ENCODE data around the gene ZNF804A.

ZNF804A gene

GRCh38 chr2:184602734-184603133 lies 4.4 kb downstream of the ZNF804A start:
- intact Hi-C loops (cut with DNase I; ENCODE audit: low total_unique reads) = no loop called here
- H3K9me3 ChIP-seq = no peaks in the 10 kb centered on the region
- H3K36me3 ChIP-seq = no peaks in the 10 kb centered on the region
- peaks cover 0 to 12% of the 10 kb centered on the region in 2 donors for H3K27me3 ChIP-seq
- DNase-seq = no peak
- no peak overlapping the region for H3K4me3 ChIP-seq
- no peak overlapping the region for H3K27ac ChIP-seq
- TF ChIP-seq, protein P1, sequence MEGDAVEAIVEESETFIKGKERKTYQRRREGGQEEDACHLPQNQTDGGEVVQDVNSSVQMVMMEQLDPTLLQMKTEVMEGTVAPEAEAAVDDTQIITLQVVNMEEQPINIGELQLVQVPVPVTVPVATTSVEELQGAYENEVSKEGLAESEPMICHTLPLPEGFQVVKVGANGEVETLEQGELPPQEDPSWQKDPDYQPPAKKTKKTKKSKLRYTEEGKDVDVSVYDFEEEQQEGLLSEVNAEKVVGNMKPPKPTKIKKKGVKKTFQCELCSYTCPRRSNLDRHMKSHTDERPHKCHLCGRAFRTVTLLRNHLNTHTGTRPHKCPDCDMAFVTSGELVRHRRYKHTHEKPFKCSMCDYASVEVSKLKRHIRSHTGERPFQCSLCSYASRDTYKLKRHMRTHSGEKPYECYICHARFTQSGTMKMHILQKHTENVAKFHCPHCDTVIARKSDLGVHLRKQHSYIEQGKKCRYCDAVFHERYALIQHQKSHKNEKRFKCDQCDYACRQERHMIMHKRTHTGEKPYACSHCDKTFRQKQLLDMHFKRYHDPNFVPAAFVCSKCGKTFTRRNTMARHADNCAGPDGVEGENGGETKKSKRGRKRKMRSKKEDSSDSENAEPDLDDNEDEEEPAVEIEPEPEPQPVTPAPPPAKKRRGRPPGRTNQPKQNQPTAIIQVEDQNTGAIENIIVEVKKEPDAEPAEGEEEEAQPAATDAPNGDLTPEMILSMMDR (IDR thresholded peaks at IDR 0.05) = no peak
- peaks cover 0 to 12% (median 6%) of the 10 kb centered on the region in 4 donors for H3K4me1 ChIP-seq

DNA sequence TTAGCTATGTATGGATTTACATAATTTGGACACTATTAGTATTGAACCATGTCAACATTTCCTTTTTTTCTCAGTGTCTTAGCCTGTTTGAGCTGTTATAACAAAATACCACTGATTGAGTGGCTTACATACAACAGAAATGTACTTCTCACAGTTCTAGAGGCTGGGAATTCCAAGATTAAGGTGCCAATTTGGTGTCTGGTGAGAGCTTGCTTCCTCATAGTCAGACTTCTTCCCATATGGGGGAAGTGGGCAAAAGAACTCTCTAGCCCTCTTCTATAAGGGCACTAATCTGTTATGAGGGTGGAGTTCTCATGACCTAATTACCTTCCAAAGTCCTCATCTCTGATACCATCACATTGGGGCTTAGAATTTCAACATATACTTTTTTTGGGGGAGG lies 12.6 kb downstream of the ZNF804A start:
- intact Hi-C loops (cut with DNase I; ENCODE audit: low total_unique reads) = no loop called here
- TF ChIP-seq, protein P1 (IDR thresholded peaks at IDR 0.05) = no peak
- H3K27me3 ChIP-seq = no peaks in the 10 kb centered on the region

DNA sequence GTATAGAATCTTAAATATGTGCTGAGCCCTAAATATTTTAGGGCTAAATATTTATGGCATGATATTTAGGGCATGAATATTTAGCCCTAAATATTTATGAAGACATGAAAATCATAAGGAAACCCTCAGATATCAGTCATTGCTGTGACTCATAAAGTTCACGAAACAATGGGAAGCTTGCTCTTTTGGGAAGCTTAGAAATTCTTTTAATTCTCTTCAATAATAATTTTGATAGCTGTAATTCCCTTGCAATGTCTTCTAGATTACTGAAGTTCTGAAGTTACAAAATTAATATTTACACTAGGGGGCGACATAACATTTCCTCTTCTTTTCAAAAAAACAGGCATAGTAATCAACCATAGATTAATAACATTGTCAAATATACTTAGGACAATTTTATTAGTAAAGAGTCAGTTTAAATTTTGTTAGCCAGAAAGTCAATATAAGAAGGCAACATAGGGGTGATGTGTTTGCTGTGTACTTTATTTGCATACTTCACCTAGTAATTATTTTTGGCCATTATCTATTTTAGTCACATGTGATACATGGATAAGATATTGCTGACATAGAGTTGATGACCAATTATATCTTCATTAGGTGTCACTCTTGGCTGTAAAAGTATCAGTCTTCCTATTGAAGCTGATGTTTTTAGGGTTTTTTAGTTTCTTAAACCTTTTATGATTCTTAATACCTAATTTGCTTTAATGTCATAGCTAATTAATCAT lies 13.2 kb downstream of the ZNF804A start:
- Histone ChIP-seq H3K4me1 (no peaks in the 10 kb centered on the region), H3K27ac (no peak overlapping the region), H3K9me3 (peaks cover 0 to 5% (median 0%) of the 10 kb centered on the region in 3 donors), H3K4me3 (no peak overlapping the region), H3K27me3 (no peaks in the 10 kb centered on the region), H3K36me3 (no peaks in the 10 kb centered on the region)
- TF ChIP-seq, protein P1 (IDR thresholded peaks at IDR 0.05) = peak in 1 of 2 experiments; percentile 10
- no peak for DNase-seq
- intact Hi-C loops (cut with DNase I; ENCODE audit: low total_unique reads) = no loop called here

More for the DNA sequence above, 12.6 kb downstream of the ZNF804A start:
- peaks cover 0 to 5% (median 0%) of the 10 kb centered on the region in 3 donors for H3K9me3 ChIP-seq
- H3K4me3 ChIP-seq = no peak overlapping the region
- no peaks in the 10 kb centered on the region for H3K4me1 ChIP-seq
- H3K27ac ChIP-seq = no peak overlapping the region
- H3K36me3 ChIP-seq = no peaks in the 10 kb centered on the region
- DNase-seq = no peak

- intact Hi-C loops (cut with DNase I; ENCODE audit: low total_unique reads) = no loop called here
- no peak overlapping the region for H3K27ac ChIP-seq
- H3K9me3 ChIP-seq = no peaks in the 10 kb centered on the region
- H3K4me1 ChIP-seq = no peaks in the 10 kb centered on the region
- H3K4me3 ChIP-seq = no peak overlapping the region
- no peaks in the 10 kb centered on the region for H3K36me3 ChIP-seq
- H3K27me3 ChIP-seq = no peaks in the 10 kb centered on the region
- TF ChIP-seq, protein P1 (IDR thresholded peaks at IDR 0.05) = no peak
- no peak for DNase-seq
Measured at GRCh38 chr2:184620367-184620766, 22.0 kb downstream of the ZNF804A start.

DNA sequence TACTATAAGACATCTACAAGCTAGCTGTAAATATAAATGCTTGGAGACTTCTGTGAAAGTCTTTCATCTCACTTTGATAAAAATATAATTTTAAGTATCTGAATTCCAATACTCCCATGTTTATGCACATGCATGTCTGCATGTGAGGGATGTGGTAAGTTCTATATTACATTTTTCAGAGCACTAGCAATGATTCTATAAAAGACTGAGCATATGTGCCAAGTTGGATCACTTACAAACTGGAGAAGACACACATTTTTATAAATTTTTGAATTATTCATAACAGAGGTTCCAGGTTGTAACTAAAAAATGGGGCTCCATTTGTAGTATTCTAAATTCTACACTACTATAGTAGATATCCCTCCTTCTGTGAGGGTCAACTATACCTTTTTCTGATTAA lies 26.0 kb downstream of the ZNF804A start:
- Histone ChIP-seq H3K4me1 (no peaks in the 10 kb centered on the region), H3K36me3 (no peaks in the 10 kb centered on the region), H3K27ac (no peak overlapping the region), H3K27me3 (no peaks in the 10 kb centered on the region), H3K4me3 (no peak overlapping the region), H3K9me3 (no peaks in the 10 kb centered on the region)
- TF ChIP-seq, protein P1 (IDR thresholded peaks at IDR 0.05) = no peak
- intact Hi-C loops (cut with DNase I; ENCODE audit: low total_unique reads) = no loop called here
- no peak for DNase-seq

Data from tibial artery (tissue), 4 donors.